NCI-H510A treated with DMSO at 0.1 percent for 48 hours (cell line): Measurements from ENCODE around the gene ZC2HC1C.
"Not testable (repeated sequence)": the region's sequence is repeated elsewhere in the genome, so short reads cannot be mapped to it uniquely, and the experiment has no call there.

Experiments
- DNase-seq: peaks from one replicate; lab custom pipeline; 2025; lab: John Stamatoyannopoulos, UW

The ZC2HC1C gene

DNA sequence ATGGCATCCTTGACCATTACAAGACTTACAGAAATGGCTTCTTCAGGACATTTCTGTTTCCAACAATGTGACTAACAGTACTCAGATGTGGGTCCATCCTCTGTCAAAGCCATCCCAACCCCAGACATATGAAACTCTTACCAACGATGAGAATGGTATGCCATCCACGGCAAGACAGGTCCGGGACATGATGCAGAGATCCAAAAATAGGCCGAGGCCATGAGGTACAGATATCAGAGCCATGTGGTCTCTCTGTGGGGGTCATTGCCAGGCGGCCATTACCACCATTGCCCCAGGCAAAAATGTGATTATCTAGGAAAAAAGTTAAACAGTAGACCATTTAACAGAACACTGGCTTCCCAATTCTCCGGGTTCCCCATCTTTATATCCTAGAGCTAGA, 27.5 kb downstream of the ZC2HC1C start:
- DNase-seq = no peak

- no peak for DNase-seq
These were observed 28.8 kb downstream of the ZC2HC1C start for GRCh38 chr14:75098212-75098611.

DNA sequence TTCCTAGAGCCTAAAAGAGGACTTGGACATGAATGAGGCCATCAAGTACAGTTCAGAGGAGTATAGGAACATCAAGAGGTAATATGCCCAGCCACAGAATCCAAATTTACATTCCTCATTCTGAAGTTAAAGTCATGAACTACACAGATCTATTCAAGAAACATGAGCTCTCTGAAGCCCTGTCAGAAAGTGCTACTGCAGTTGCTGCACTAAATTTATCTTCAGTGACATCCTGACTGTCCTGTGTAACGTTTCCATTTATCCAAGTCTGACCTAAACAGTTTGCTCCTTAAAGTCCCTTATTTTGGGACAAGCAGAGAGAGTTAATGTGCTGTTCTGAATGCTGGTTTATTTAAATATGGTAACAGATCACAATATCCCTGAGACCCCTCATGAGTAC, 29.2 kb downstream of the ZC2HC1C start:
- no peak for DNase-seq

DNA sequence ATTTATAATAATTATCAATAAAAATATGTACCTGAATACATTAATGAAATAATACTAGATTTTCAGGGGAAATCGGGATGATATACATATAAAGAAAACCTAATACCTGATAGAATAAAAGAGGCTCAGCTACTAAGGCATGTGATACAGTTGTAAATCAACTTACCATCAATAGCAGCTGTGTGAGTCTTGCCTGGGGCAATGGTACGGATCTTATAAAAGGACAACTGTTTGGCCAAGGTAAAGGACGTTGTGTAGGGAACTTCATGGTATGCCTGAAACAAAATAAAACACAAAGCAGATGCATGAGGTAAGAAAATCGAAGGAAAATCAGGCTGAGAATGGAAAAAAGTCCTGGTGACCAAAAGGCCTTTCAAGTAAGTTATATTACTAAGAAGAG, 32.0 kb downstream of the ZC2HC1C start:
- no peak for DNase-seq

DNA sequence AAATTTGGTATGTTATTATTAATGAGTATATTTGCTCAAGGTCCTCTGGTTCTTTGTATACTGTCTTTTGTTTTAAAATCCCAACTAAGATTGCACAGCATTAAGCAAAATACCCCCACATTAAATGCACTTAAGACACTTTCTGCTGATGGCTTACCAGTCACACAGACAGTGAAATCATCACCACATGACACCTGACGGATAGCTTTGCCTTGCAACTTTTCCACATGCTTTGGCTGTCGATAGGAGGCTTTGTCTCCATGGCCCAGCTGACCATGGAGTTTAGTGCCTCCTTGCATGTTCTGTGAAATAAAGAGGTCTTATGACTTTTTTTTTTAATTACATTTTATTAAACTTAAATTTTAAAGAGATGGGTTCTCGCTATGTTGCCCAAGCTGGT, 37.7 kb downstream of the ZC2HC1C start:
- no peak for DNase-seq

GRCh38 chr14:75109877-75110276, 40.4 kb downstream of the ZC2HC1C start:
- DNase-seq = no peak

- no peak for DNase-seq
These were observed 44.6 kb downstream of the ZC2HC1C start for GRCh38 chr14:75113932-75114539.

- DNase-seq = no peak
These were observed 49.6 kb downstream of the ZC2HC1C start for GRCh38 chr14:75119056-75119455.

GRCh38 chr14:75120541-75121291, 51.3 kb downstream of the ZC2HC1C start:
- DNase-seq = no peak

DNA sequence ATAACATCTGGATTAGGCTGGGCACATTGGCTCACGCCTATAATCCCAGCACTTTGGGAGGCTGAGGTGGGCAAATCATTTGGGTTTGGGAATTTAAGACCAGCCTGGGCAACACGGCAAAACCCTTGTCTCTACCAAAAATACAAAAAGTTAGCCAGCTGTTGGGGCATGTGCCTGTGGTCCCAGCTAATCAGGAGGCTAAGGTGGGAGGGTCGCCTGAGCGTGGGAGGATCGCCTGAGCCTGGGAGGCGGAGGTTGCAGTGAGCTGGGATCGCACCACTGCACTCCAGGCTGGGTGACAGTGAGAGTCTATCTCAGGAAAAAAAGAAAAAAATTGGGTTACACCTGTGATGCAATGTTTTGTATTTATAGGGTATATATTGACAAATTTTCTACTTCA, 52.1 kb downstream of the ZC2HC1C start:
- DNase-seq = no peak

DNA sequence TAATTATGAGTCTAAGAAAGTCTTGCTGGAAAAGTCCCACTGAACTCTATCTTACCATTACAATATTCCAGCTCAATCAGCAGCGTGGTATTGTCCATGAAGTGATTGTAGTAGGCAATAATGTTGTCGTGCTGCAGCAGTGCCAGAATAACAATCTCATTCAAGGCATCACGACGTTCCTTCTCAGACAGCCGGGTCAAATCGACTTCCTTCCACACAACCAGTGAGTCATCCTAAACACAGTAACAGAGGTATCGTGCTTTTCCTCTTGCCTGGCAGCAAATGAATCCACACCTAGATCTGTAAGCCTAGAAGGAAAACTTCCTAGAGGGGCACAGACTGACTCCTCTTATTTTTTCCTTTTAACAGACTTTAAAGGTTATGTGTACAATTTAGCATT, 54.5 kb downstream of the ZC2HC1C start:
- DNase-seq = no peak

DNA sequence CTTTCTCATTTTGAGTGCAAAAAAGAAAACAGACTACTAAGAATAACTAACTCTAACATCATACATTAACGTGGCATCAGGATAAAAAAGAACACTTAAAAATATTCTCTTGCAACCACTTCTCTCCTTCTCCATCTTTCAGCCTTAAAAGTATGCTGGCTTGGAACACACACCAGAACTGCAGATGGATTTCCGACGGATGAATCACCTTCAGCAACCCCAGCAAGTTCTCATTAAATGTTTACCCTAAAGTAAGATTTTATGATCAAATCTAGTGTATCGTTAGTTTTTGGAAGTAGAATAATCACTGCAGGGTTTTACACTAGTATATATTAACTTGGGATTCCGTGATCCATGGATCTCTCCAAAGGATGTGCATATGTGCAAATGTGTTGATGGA, 56.2 kb downstream of the ZC2HC1C start:
- no peak for DNase-seq

GRCh38 chr14:75126121-75126544, 56.7 kb downstream of the ZC2HC1C start:
- no peak for DNase-seq

GRCh38 chr14:75126679-75127473, 57.4 kb downstream of the ZC2HC1C start, which contains the start of gene NEK9:
Gene NEK9, minus strand, starts transcription at chr14:75127048. Its CDS starts 127 bp downstream, at chr14:75126921.
- peak; percentile 76 for DNase-seq

DNA sequence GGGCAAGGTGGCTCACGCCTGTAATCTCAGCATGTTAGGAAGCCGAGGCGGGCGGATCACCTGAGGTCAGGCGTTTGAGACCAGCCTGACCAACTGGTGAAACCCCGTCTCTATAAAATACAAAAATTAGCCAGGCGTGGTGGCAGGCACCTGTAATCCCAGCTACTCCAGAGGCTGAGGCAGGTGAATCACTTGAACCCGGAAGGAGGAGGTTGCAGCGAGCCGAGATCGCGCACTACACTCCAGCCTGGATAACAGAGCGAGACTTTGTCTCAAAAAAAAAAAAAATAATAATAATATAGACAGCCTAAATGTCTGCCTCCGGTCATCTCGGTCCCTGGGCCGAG, 58.0 kb downstream of the ZC2HC1C start:
- not testable (repeated sequence) for DNase-seq

DNA sequence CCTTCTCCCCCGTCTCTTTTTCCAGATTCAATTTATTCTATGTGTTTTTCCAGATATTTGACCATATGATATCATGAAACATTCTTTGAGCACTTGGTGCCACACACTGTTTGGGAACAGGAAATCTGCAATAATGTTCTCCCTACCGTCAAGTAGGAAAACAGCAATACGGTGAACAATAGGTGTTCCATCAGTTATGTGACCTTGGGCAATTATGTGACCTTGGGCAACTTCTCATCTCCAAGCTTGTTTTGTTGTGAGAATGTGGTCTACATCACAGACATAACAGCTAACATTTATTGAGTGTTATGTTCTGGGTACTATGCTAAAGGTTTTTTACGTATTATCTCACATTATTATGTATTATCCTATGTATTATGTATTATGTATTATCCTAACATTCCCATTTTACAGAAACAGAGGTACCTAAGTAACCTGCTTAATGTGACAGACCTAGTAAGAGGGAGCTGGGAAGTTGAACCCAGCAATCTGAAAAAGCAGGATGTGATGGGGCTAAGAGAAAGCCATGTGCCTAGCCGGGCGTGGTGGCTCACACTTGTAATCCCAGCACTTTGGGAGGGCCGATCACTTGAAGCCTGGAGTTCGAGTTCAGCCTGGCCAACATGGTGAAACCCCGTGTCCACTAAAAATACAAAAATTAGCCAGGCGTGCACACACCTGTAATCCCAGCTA, 58.6 kb downstream of the ZC2HC1C start:
- no peak for DNase-seq

DNA sequence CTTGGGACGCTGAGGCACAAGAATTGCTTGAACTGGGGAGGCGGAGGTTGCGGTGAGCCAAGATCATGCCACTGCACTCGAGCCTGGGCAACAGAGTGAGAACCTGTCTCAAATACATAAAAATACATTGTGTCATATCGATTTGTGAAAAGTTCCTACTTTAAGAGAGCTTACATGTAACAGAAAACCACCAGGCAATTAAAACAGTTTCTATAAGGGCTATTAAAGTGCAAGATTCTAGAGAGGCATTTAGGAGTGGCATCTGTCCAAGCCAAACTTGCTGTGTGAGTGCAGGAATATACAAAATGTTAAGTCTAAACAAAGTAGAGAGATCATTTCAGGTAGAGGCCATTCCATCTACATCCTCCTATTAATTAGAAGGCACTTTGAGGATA, 59.2 kb downstream of the ZC2HC1C start:
- no peak for DNase-seq
